Endothelial cell of umbilical vein (primary cell): ENCODE results near the gene TUFT1. TPM values are rescaled to one million over a fixed set of nuclear protein-coding genes. Genes with fewer than 3 reads are reported as not detected.

ENCODE experiments used
- BruUV-seq: library from RNA; stranded (reverse); fragments of 400-500 nt; replicated peaks from 2 replicates; lab custom pipeline; 2021; lab: Mats Ljungman, UMichigan
- CTCF ChIA-PET: fragments of 300-600, 350-600 bp; sonication (Branson Sonifier 250); formaldehyde crosslinking; loops from one replicate; lab custom pipeline; 2021; ENCODE audit warnings: antibody characterized with exemption, inconsistent platforms; lab: Charles Lee
- POLR2A ChIA-PET: fragments of 300-600, 350-600 bp; sonication (Branson Sonifier 250); formaldehyde crosslinking; loops from one replicate; lab custom pipeline; 2021; ENCODE audit warnings: antibody characterized with exemption, inconsistent platforms; lab: Charles Lee
- DNase-seq: peaks from one replicate; pipeline ENCODE4 v3.0.0-alpha.2; 2011; ENCODE audit warnings: low read depth, low spot score
- FAIRE-seq: peaks from 2 replicates; lab custom pipeline; 2011; peaks lifted over from hg19 to GRCh38; lab: Jason Lieb, UNC
- H2AFZ ChIP-seq: 2 replicates; pipeline ENCODE4 v1.6.0; 2012; ENCODE audit warnings: low read depth, low read length, control low read depth, inconsistent platforms
- H3K27ac ChIP-seq: 2 replicates; pipeline ENCODE4 v1.5.1; 2011; ENCODE audit warnings: low read depth, mild to moderate bottlenecking, control low read depth, low read length, moderate library complexity; ENCODE audit not compliant: insufficient read depth
- H3K27me3 ChIP-seq, 2 experiments: 2 replicates each; pipeline versions ENCODE4 v1.6.0 to v1.6.1; 2011; ENCODE audit warnings: low read length in 2 of 2, mixed read lengths in 1 of 2; ENCODE audit not compliant: control insufficient read depth in 2 of 2, insufficient read depth in 2 of 2
- H3K36me3 ChIP-seq, 2 experiments: 2 replicates in 1 of 2; 3 replicates in 1 of 2; pipeline ENCODE4 v1.5.1; 2011; ENCODE audit warnings: low read length in 2 of 2, mild to moderate bottlenecking in 1 of 2, moderate library complexity in 1 of 2; ENCODE audit not compliant: control insufficient read depth in 2 of 2, insufficient read depth in 2 of 2; ENCODE audit errors: extremely low read depth in 1 of 2
- H3K4me1 ChIP-seq: 3 replicates; pipeline ENCODE4 v1.5.1; 2011; ENCODE audit warnings: mild to moderate bottlenecking, low read length; ENCODE audit not compliant: control insufficient read depth, insufficient read depth; ENCODE audit errors: extremely low read depth
- H3K4me2 ChIP-seq: 2 replicates; pipeline ENCODE4 v1.6.1; 2011; ENCODE audit warnings: low read length, control low read depth, mixed read lengths; ENCODE audit not compliant: insufficient read depth
- H3K4me3 ChIP-seq, 3 experiments: fragments of 200-600 bp in 1 of 3; sonication (generic), shearing (Covaris generic) in 1 of 3; replicated peaks in 1 of 3; 2 replicates each; pipeline ENCODE4 v1.5.1; 2011 to 2016; ENCODE audit warnings: control low read depth in 3 of 3, low read length in 3 of 3, mild to moderate bottlenecking in 2 of 3, inconsistent platforms in 1 of 3, low read depth in 1 of 3, moderate library complexity in 1 of 3; ENCODE audit not compliant: insufficient read depth in 1 of 3
- H3K79me2 ChIP-seq: 2 replicates; pipeline ENCODE4 v1.6.0; 2012; ENCODE audit warnings: low read length, inconsistent platforms; ENCODE audit not compliant: control insufficient read depth, insufficient read depth
- H3K9ac ChIP-seq: replicated peaks from 2 replicates; pipeline ENCODE3; 2011; ENCODE audit warnings: low read length, control low read depth; ENCODE audit not compliant: insufficient read depth; ENCODE audit errors: extremely low read depth
- H3K9me1 ChIP-seq: replicated peaks from 3 replicates; pipeline ENCODE4 v1.6.0; 2011; ENCODE audit warnings: mild to moderate bottlenecking, low read length; ENCODE audit not compliant: control insufficient read depth, insufficient read depth; ENCODE audit errors: extremely low read depth
- H3K9me3 ChIP-seq: replicated peaks from 2 replicates; pipeline ENCODE4 v1.5.1; 2012; ENCODE audit warnings: low read length, inconsistent platforms; ENCODE audit not compliant: control insufficient read depth, insufficient read depth
- H4K20me1 ChIP-seq: replicated peaks from 2 replicates; pipeline ENCODE3; 2011; ENCODE audit warnings: mild to moderate bottlenecking, low read length; ENCODE audit not compliant: control insufficient read depth, insufficient read depth; ENCODE audit errors: extremely low read depth
- EZH2 ChIP-seq: IDR thresholded peaks from 2 replicates; pipeline ENCODE4 v1.6.1; 2012; ENCODE audit warnings: borderline replicate concordance, low read depth, mild to moderate bottlenecking, moderate library complexity, low read length, inconsistent platforms; ENCODE audit not compliant: severe bottlenecking
- FOS ChIP-seq: IDR thresholded peaks from 2 replicates; pipeline ENCODE4 v1.6.1; 2011; ENCODE audit warnings: mild to moderate bottlenecking, low read length, moderate library complexity, borderline replicate concordance; ENCODE audit not compliant: insufficient read depth
- GATA2 ChIP-seq: IDR thresholded peaks from 2 replicates; pipeline ENCODE4 v1.7.0; 2011; ENCODE audit warnings: low read depth, mild to moderate bottlenecking, moderate library complexity, mixed read lengths, low read length; ENCODE audit not compliant: insufficient read length, insufficient read depth
- JUN ChIP-seq: IDR thresholded peaks from 2 replicates; pipeline ENCODE4 v1.6.1; 2011; ENCODE audit warnings: borderline replicate concordance, low read depth; ENCODE audit not compliant: insufficient read length, insufficient read depth
- MYC ChIP-seq: IDR thresholded peaks from one replicate; pipeline ENCODE4 v1.6.1; 2011; ENCODE audit warnings: mild to moderate bottlenecking, low read depth, low read length
- POLR2A ChIP-seq: IDR thresholded peaks from 2 replicates; pipeline ENCODE4 v1.6.1; 2012; ENCODE audit warnings: low read depth, mild to moderate bottlenecking, control low read depth, low read length
- POLR2AphosphoS5 ChIP-seq: IDR thresholded peaks from 2 replicates; pipeline ENCODE4 v1.6.1; 2012; ENCODE audit warnings: low read depth, mild to moderate bottlenecking, control low read depth, low read length, moderate library complexity; ENCODE audit not compliant: insufficient read depth
- dilution Hi-C: fragments of 300-500 bp; cut with MboI; formaldehyde crosslinking; loops from one replicate; pipeline ENCODE4 v1.15.0; 2019; ENCODE audit warnings: low sequenced_read_pairs; ENCODE audit not compliant: extremely low pct_ligation_motif_present
- intact Hi-C: fragments of 100-400 bp; cut with micrococcal nuclease; formaldehyde crosslinking; loops from one replicate; pipeline ENCODE4 v1.10.0; 2022
- polyA plus RNA-seq, 4 experiments: library from polyadenylated mRNA; depleted of rRNA in 3 of 4; stranded (reverse) in 3 of 4; unstranded in 1 of 4; fragments of >200 nt; gene quantifications; 2 replicates each; pipeline versions ENCODE4 v1.2.1 to v1.2.3, GENCODE V29; 2011 to 2012; ENCODE audit warnings: missing spikeins in 1 of 4
- total RNA-seq: library from RNA; stranded (reverse); gene quantifications from 2 replicates; pipeline ENCODE4 v1.2.3, GENCODE V29; 2021
- TF ChIP-seq, protein P1 (sequence below): IDR thresholded peaks from 2 replicates; pipeline ENCODE4 v1.6.1; 2011; ENCODE audit not compliant: insufficient read depth, insufficient read length
- TF ChIP-seq, protein P2 (sequence below), 2 donors: IDR thresholded peaks; 1 replicate in 1 of 2; 2 replicates in 1 of 2; pipeline ENCODE4 v1.5.1; 2011; ENCODE audit warnings: low read length in 2 of 2, mild to moderate bottlenecking in 2 of 2, moderate library complexity in 2 of 2, control low read depth in 1 of 2, inconsistent platforms in 1 of 2, low read depth in 1 of 2; ENCODE audit not compliant: insufficient read depth in 1 of 2; ENCODE audit errors: extremely low read depth in 1 of 2

TUFT1 gene
- total and polyA plus RNA-seq, 2 donors (not counting 3 experiments of a cell fraction or from before 2014, with no cell fraction given), result 4.3 to 5.1 TPM

DNA sequence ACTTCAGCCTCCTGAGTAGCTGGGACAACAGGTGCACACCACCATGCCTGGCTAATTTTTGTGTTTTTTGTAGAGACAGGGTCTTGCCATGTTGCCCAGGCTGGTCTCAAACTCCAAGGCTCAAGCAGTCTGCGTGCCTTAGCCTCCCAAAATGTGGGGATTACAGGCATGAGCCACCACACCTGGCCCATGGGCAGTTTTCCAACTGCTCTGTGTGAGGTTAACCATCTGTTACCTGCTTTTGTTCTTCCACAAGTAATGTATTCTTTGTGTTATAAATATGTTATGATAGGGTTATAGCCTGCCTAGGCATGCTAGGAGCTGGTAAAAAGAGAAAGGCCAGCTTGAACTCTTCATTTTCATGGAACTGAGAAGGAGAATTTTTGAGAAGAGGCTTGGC, 30.7 kb downstream of the TUFT1 start:
- TF ChIP-seq, protein P1, sequence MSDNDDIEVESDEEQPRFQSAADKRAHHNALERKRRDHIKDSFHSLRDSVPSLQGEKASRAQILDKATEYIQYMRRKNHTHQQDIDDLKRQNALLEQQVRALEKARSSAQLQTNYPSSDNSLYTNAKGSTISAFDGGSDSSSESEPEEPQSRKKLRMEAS, result no peak
- TF ChIP-seq, protein P2, sequence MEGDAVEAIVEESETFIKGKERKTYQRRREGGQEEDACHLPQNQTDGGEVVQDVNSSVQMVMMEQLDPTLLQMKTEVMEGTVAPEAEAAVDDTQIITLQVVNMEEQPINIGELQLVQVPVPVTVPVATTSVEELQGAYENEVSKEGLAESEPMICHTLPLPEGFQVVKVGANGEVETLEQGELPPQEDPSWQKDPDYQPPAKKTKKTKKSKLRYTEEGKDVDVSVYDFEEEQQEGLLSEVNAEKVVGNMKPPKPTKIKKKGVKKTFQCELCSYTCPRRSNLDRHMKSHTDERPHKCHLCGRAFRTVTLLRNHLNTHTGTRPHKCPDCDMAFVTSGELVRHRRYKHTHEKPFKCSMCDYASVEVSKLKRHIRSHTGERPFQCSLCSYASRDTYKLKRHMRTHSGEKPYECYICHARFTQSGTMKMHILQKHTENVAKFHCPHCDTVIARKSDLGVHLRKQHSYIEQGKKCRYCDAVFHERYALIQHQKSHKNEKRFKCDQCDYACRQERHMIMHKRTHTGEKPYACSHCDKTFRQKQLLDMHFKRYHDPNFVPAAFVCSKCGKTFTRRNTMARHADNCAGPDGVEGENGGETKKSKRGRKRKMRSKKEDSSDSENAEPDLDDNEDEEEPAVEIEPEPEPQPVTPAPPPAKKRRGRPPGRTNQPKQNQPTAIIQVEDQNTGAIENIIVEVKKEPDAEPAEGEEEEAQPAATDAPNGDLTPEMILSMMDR (IDR thresholded peaks at IDR 0.05; ENCODE audit: extremely low read depth in 1 of 2, insufficient read depth in 1 of 2, low read depth in 1 of 2, low read length in 2 of 2), result no peak
- TF ChIP-seq POLR2AphosphoS5 (no peak), FOS (no peak), MYC (no peak), EZH2 (no peak), JUN (no peak), GATA2 (no peak), POLR2A (no peak)
- FAIRE-seq, result no peak
- Histone ChIP-seq H3K9me1 (no peaks in the 10 kb centered on the region), H3K36me3 (no peaks in the 10 kb centered on the region), H2AFZ (no peak overlapping the region), H3K9ac (no peak overlapping the region), H3K9me3 (no peaks in the 10 kb centered on the region), H3K4me2 (no peak overlapping the region), H4K20me1 (no peaks in the 10 kb centered on the region), H3K79me2 (no peaks in the 10 kb centered on the region), H3K27me3 (no peaks in the 10 kb centered on the region), H3K4me3 (no peak overlapping the region), H3K4me1 (no peaks in the 10 kb centered on the region), H3K27ac (no peak overlapping the region)
- intact Hi-C loops (no loop called here), dilution Hi-C loops (no loop called here)
- DNase-seq, result no peak
- BruUV-seq, result no TSS peak
- ChIA-PET POLR2A (interaction anchor here (0.6 kb wide), 1 partner anchor 20 kb away, joined by 3 read pairs; no protein-coding TSS in a partner anchor), CTCF (no interaction called here)
